Spleen (tissue), 7 donors: ENCODE measurements around the gene CADM2.

Experiments
- CTCF ChIP-seq, 11 experiments: fragments of 200-600 bp in 7 of 11; fragments of 450-650 bp in 4 of 11; sonication (generic) in 4 of 11; IDR thresholded peaks in 8 of 11; conservative IDR thresholded peaks in 3 of 11; 1 replicate in 7 of 11; 2 replicates in 4 of 11; pipeline versions ENCODE4 v1.4.0 to v1.8.0; 2016 to 2021; ENCODE audit warnings: antibody characterized with exemption in 11 of 11, inconsistent platforms in 4 of 11, mild to moderate bottlenecking in 1 of 11
- POLR2AphosphoS5 ChIP-seq, 3 donors: sonication (generic); formaldehyde crosslinking; IDR thresholded peaks; one replicate each; pipeline ENCODE4 v1.5.1; 2017; ENCODE audit warnings: antibody characterized with exemption in 3 of 3
- donor health status: DM: no; HTN: no; CAD: no; lungs with moderate emphysema.
- donor health status: DM: no; HTN: no; CAD: no.
- donor health status: DM: no; HTN: no; CAD: no.

- TF ChIP-seq POLR2AphosphoS5 (IDR thresholded peaks at IDR 0.05) (no peak), CTCF (IDR thresholded peaks at IDR 0.05 in 8 of 11, conservative IDR thresholded peaks at IDR 0.05 in 3 of 11) (no peak)
These were observed 522.8 kb downstream of the CADM2 start for GRCh38 chr3:85481411-85482212.
